ENCODE measurements around the gene FAM83F.
"Not testable (repeated sequence)": the region's sequence is repeated elsewhere in the genome, so short reads cannot be mapped to it uniquely, and the experiment has no call there.

FAM83F gene

DNA sequence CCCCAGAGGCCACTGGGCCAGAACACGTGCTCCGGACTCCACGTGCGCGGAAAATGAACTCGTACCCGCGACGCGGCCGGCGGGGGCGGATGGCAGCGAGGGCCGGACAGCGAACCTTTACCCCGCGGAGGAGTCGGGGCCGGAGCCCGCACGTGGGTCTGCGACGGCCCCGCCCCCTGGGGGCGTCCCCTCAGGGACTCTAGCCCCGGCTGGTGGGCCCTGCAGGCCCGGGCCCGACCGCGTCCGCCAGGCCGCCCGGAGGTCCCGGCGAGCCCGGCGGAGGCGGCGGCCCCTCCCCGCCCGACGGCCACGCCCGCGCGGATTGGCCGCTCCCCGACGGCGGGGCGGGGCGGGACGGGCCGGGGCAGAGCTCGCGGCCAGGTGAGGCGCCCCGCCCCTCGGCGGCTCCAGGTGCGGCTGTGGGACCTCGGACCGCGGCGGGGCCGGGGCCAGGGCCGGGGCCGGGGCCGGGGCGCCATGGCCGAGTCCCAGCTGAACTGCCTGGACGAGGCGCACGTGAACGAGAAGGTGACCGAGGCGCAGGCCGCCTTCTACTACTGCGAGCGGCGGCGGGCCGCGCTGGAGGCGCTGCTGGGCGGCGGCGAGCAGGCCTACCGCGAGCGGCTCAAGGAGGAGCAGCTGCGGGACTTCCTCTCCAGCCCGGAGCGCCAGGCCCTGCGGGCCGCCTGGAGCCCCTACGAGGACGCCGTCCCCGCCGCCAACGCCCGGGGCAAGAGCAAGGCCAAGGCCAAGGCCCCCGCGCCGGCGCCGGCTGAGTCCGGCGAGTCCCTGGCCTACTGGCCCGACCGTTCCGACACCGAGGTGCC is at the start of gene FAM83F:
TSS of gene FAM83F (plus strand) at position 389 of the 827 bp plus-strand sequence. CDS start at position 478, 89 bp downstream.
- peak in 1 of 2 donors; percentile 11 for DNase-seq (ENCODE audit: low read depth in 1 of 2, low spot score in 1 of 2)

DNA sequence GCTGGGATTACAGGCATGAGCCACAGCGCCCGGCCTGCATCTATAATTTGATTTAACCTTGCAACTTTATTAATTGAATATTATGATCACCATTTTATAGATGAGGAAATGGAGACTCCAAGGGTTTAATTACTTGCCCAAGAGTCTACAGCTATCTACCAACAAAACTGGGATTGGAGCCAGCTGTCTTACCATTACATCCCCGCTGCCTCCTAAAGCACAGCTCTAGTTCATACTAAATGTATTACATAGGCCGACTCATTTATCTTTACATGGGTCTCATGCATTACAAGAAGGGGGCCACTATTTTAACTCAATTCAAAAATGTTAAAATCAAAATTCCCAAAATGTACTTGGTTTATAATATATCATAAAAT is 48.6 kb upstream of the FAM83F start:
- no peak for DNase-seq (ENCODE audit: low read depth in 1 of 2, low spot score in 1 of 2)

DNA sequence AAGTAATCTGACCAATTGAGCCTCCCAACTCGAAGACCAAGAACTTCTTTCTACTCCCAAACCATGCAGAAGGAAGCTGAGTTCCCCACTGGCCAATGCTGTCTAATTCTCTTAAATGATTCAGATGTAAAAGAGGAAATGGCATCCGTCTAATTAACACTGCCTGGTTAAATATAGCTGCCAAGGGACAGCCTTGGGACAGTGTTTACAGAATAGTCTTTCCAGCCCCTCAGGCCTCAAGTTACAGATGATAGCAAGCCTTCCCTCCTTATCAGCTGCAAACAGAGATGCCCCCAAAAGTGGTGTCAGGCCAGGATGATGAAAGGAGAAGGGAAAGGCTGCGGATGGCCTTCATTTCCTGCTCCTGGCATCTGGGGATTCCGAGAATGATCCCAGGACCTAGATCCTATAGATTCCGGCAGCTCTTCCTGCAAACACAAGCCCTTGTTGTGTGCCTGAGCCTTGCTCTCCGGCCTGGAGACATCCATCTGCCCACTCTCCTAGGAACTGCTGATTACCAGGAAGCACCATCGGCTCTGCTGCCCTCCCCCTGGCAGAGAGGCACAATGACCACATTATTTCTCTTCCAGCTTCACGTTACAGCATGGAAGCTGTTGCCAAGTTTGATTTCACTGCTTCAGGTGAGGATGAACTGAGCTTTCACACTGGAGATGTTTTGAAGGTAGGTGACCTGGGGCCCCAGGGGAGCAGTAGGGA is 48.1 kb upstream of the FAM83F start:
- no peak for DNase-seq (ENCODE audit: low read depth in 1 of 2, low spot score in 1 of 2)

DNA sequence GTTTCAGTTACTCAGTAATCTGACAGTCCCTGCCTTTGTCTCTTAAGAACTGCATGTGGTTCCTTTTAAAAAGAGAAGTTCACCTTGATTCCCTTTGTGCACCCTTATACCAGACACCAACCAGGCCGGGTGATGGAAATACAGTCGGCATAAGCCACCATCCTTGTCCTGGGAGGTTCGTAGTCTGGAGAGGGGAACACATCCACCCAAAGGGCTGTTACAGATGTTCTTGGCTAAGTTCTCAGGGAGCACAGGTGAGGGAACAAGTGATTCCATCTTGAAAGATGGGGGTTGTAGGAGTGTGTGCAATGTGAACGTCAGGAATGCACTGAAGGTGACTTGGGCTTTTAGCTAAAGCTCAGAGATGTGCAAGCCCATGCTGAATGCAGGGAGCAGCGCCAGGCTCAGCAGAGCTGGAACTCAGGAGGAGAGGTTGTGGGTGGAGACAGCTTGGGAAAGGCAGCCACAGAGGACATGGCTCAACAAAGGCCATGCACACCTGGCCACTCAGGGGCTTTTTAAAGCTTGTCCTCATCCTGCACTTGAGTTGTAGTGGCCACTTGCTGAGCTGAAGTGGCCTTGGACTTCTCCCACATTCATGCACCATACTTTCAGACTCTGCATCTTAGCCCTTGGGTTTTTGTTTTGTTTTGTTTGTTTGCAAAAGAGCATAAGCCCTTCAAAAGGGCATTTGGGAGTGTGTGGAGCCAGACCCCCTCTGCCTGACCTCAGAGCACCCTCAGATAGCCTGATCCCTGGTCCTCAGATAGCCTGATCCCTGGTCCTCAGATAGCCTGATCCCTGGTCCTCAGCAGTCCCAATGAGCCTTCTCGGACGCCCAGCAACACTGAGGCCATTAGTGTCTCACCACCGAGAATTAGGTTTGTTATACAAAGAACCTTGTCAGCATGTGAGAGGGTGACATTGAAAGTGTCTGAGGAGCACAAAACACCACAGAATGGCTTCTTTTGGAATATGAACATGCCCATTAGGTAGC is 47.2 kb upstream of the FAM83F start:
- no peak for DNase-seq (ENCODE audit: low read depth in 1 of 2, low spot score in 1 of 2)

DNA sequence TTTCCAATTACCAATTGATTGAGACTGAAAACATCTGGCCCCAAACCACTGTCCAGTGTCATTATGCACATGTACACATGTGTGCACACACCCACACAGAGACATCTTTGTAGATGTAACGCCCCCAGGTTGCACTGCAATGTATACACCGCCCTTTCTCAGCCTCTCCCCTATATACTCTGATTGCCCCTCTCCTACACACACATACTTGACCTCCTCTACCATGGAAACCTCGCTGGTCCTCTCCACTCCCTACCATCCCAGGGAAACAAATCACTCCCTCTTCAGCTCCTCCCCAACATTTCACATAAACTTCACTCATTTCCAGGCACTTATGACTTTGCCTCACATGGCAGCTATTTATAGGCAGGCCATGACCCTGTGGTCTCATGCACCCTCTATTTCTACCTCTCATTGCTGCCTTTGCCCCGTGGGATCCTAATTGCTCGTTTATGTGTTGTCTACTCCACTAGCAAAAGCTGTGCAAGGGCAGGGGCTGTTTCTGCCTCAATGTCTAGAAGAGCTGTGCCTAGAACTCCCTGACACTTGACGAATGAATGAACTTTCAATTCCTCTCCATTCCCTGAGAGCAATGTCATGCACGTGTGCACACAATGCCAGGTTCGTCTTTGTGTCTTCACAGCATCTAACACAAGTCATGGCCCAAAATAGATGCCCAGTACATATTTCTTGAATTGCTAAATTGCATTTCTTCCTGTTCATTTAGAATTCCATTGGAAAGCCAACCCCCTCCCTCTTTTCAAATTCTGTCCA is 44.6 kb upstream of the FAM83F start:
- DNase-seq (ENCODE audit: low read depth in 1 of 2, low spot score in 1 of 2), result no peak

DNA sequence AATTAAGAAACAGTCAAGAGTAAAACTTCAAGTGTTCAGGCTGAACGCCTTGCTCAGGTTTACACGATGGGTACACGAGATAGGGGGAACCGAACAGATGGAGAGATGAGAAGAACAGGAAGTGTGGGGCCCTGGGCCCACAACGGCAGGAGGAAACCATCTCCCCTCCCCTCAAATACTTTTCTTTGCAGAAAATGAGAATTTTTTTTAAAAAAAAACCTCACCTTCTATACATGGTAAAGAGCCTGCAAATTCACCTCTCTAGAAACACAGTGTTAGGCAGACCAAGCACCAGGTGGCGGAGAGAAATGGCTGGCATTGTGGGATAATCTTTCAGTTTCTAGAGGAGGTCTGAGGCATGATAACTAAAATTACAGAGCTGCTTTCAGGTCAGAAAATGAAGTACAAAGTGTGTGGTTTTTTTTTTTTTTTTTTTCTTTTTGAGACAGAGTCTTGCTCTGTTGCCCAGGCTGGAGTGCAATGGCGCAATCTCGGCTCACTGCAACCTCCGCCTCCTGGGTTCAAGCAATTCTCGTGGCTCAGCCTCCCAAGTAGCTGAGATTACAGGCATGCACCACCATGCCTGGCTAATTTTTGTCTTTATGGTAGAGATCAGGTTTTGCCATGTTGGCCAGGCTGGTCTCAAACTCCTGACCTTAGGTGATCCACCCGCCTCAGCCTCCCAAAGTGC is 43.0 kb upstream of the FAM83F start:
- not testable (repeated sequence) for DNase-seq (ENCODE audit: low read depth in 1 of 2, low spot score in 1 of 2)

DNA sequence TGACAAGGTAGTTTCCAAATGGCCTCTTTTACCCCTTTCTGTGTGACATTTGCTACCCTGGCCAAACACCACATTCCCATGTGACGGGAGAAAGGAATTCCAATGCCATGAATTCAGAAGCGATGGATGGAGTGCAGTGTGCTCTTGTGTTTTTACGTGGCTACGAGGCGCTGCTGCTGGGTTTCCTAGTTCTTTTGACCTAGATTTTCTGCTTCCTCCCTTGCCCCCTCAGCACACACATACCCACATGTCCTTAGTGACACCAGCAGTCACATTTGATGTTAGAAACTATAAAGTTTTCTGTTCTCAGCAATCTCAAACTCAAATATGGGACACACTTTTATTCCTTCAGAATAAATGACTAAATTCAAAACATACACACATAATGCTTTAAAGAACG is 42.4 kb upstream of the FAM83F start:
- no peak for DNase-seq (ENCODE audit: low read depth in 1 of 2, low spot score in 1 of 2)

DNA sequence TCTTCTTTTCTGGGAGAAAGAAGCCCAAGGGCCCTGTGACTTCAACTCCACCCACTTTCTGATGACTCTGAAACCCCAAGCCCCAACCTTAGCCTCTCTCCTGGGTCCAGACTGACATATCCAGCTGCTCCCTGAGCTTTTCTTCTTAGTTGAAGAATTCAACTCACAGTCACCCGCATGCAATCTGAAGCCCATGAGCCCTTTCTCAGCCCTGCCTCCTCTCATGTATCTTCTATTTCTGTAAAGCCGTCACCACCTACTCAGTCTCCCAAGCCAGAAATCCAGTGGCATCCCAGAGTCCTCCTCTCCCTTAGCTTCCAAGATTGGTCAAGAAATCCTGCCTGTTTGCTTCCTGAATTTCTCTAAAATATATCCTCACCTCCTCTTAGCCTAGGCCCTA is 41.7 kb upstream of the FAM83F start:
- no peak for DNase-seq (ENCODE audit: low read depth in 1 of 2, low spot score in 1 of 2)

DNA sequence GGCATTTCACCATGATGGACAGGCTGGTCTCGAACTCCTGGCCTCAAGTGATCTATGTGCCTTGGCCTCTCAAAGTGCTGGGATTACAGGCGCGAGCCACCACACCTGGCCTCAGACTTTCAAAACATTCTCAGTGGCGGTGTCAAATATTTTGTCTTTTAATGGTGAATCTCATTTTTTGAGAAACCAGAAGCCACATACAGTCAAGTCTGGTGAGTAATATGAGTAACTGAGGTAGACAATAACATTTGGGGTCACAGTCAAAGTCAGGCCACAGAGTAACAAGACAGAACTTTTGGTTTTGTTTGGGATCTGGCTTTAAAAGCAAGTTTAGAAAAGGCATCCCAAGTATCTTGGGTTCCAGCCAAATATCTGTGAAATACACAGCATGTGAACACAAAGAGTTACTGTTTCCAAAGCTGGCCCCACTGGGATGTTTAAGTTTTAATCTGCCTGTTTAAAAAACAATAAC is 40.1 kb upstream of the FAM83F start:
- no peak for DNase-seq (ENCODE audit: low read depth in 1 of 2, low spot score in 1 of 2)

DNA sequence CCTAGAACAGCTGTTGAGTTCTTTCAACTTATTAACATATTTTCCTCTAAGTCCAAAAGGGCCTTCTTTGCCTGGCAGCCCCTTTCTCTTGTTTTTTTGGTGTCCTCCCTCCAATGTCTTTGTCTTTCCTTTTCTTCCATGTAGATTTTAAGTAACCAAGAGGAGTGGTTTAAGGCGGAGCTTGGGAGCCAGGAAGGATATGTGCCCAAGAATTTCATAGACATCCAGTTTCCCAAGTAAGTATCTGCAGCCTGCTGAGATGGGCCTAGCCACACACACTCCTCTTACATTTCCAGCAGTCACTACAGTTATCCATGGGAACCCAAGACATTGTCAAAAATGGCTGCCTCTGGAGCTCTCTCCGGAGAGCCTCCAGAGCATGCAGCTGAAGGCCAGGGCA is 39.1 kb upstream of the FAM83F start:
- DNase-seq (ENCODE audit: low read depth in 1 of 2, low spot score in 1 of 2), result no peak

DNA sequence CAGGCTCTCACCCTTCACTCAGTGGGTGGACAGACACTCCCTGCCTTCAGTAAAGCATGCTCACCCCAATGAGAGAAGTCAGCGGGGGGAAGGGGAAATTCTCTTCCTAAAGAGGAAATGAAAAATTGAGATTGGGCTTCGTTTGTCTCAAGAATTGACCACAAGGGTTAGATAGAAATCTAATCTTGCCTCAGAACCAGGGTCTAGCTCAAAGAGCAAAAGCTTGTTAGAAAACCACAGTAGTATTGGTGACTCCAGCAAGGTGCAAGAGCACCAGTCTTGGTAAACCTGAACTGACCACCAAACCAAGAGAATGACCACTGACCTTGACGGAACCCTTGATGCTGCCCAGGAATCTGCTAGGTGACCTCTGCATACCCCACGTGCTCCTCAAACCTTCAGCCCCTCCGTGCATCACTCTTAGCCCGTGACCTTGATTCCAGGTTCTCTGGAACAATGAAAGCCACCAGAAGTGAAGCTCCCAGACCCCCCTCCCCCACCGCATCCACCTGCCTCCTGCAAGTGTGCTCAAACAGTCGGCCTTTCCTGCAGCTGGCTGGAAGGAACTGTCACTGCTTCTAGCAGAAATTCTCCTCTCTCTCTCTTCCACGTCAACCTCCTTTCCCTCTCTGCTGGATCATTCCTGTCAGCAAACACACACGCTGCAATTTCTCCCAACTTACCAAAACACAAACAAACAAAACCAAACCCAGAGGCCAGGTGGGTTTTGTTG is 37.7 kb upstream of the FAM83F start:
- DNase-seq (ENCODE audit: low read depth in 1 of 2, low spot score in 1 of 2), result no peak

DNA sequence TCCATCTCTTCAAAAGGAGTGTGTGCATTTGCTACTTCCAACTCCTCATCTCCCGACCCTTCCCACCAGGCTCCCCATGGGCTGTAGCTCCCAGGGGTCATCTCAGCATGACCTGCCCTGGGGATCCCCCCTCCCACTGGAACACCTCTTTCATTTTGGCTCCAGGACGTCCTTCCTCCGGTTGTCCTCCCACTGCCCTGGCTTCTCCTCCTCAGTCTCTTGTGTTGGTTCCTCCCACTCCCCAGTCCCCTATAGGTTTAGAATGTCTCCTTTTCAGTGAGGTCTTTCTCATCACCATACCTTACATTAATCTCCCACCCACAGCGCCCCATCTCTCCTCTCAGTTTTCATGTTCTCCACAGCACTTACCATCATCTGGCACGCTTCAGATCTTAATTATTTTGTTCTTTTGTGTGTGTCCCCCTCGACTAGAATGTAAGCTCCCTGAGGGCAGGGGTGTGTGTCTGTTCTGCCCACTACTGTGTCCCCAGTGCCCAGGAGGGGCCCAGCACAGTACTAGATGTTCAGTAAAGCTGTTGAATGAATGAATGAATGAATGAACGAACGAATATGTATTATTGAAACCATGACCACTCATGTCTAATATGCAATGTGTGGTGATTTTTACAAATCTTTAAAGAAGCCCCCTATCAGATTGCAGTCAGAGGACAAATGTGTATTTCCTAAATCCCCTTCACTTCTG is 36.6 kb upstream of the FAM83F start:
- no peak for DNase-seq (ENCODE audit: low read depth in 1 of 2, low spot score in 1 of 2)

DNA sequence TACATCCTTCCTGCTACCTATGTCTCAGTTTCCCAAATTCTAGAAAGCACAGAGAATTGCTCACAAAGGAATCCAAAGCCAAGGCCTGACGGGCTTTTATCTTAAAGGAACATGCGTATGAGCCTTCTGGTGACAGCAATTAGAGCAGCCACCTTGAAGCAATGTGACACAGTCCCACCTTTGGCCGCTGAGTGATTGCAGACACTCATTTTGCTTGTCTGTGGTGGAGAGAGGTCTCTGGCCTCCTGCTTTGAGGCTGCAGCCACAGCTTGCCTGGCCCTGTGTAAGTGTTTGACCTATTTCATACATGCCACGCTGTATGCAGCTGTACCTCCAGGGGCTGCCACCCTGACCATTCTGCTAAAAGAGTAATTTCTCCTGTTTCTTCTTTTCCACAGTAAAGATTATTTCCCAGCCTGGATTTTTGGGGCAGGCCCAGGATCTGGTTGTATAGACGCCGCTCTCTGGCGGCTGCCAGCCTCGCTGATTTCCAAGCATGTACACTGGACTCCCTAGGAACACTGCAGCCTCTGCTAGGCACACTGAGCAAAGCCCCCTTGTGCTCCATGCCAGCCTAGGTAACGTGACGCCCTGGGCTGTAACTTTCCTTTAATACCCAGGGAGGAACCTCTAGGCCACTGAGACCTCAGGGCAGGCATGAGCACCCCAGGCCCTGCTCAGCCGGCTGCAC is 35.7 kb upstream of the FAM83F start:
- no peak for DNase-seq (ENCODE audit: low read depth in 1 of 2, low spot score in 1 of 2)

DNA sequence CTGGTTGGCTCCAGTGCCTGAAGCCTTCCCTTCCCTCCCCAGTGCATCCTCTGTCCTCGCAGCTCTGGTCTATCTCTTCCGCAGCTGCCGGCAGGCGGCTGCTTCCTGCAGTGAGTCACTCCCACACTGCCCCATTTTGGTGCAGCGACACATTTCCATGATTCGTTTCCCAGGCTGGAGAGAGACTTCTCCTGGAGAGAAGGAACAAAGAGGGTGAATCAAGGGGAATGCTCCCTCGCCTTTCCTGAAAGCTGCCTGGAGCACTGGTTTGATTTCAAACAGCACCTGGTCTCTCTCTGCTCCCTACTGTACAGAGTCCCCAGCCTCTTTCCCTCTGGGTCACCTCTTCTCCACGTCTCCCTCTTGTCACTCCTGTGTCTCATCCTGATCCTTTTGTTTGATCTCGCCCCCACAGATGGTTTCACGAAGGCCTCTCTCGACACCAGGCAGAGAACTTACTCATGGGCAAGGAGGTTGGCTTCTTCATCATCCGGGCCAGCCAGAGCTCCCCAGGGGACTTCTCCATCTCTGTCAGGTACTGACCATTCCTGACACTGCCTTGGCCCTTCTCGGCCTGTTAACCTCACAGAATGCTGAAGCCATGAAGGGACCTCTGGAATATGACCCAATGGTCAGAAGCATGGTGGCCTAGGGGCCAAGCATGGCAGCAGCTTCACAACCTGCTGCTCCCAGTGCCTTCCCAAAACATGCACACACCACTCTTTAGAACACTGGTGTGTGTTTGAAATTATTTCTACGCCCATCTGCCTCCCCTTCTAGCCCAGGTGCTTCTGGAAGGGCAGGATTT is 34.9 kb upstream of the FAM83F start, which contains the start of gene TMA7B:
TSS of gene TMA7B (plus strand) at position 758 of the 808 bp plus-strand sequence. CDS start 3,978 bp downstream, outside the sequence.
- peak in 1 of 2 donors; percentile 9 for DNase-seq (ENCODE audit: low read depth in 1 of 2, low spot score in 1 of 2)

DNA sequence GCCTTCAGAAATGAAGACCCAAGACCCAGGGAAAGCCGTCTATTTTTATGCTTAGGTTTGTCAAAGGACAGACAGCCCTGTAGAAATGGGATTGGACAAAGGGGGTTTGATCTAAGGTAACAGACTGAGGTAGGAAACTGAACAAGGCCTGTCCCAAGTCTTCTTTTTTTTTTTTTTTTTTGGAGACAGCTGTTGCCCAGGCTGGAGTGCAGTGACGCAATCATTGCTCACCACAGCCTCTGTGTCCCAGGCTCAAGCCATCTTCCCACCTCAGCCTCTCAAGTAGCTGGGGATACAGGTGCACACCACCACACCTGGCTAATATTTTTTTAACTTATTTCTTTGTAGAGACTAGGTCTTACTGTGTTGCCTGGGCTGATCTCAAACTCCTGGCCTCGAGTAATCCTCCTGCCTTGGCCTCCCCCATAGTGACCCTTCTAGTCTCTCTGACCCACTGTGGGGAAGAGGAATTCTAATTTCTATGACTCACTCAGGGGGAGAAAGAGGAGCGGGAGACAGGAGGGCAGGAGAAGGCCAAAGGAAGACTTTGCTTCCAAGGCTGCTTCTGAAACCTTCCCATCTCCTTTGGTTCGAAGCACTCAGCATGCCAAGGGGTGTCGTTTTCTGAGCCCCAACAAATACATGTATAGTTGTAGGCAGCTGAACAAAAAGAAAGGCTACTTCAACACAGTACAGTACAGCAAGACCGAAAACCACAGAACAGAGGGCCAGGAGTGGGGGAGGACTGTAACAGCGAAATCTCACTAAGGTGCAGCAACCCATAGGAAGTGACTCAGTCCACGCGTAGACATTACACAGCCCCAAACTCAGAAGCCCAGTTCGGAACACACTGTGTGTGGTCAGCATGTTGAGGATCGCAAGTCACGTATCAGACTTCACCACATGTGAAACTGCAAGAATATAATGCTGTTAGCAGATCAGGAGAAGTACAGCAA is 33.7 kb upstream of the FAM83F start:
- peak; percentile 22 to 48 for DNase-seq (ENCODE audit: low read depth in 1 of 2, low spot score in 1 of 2)

DNA sequence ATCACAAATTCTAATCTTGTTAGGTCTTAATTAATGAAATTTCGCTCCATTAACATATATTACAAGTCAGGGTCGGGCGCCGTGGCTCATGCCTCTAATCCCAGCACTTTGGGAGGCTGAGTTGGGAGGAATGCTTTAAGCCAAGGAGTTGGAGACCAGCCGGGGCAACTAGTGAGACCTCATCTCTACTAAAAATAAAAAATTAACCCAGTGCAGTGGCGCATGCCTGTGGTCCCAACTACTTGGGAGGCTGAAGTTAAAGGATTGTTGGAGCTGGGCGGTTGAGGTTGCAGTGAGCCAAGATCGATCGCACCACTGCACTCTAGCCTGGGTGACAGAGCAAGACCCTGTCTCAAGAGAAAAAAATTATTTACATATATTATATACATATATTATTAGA is 32.7 kb upstream of the FAM83F start:
- no peak for DNase-seq (ENCODE audit: low read depth in 1 of 2, low spot score in 1 of 2)

Measured in activated T-helper 1 cell treated with anti-CD3 and anti-CD28 coated beads, Interleukin-2, amount 50 U/mL, for 16 hours (primary cell).